Left hindlimb (tissue), 1 donor: ENCODE data around the gene TPO.

ENCODE experiments used
- DNase-seq: peaks from one replicate; pipeline ENCODE4 v3.0.0-alpha.2; 2018

The TPO gene

DNA sequence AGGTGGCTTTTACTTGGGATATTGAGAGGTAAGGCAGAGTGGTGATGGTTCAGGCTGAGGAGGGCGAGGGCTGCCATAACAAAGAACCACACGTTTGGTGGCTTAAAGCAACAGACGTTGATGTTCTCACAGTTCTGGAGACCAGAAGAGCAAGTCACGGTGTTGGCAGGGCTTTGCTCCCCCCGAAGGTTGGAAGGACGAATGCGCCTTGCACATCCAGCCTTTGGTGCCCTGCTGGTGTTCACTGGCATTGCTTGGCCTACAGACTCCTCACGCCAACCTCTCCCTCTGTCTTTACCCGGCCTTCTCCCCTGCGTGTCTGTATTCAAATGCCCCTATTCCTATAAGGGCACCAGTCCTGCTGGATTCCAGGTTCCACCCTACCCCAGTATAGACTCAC, 125.4 kb downstream of the TPO start:
- DNase-seq, result no peak

DNA sequence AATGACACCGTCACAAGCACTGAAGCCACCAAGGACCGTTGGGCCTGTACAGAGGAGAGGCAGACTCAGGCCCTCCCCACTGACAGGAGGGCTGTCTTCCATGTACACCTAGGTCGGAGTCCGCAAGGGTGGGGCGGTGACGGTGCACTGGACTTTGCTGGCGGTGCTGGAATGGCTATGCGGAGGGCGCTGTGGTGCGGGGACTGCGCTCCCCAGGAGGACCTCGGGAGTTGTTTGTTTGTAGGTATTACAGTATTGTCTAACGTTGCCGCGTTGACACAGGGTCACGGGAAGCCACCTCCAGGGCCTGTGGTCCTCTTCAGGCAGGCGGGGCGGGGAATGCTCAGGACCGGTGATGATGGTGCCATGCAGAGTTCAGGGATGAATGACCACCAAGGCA, 126.2 kb downstream of the TPO start:
- no peak for DNase-seq

- DNase-seq, result no peak
Observed at GRCh38 chr2:1539973-1540372, 126.7 kb downstream of the TPO start.

DNA sequence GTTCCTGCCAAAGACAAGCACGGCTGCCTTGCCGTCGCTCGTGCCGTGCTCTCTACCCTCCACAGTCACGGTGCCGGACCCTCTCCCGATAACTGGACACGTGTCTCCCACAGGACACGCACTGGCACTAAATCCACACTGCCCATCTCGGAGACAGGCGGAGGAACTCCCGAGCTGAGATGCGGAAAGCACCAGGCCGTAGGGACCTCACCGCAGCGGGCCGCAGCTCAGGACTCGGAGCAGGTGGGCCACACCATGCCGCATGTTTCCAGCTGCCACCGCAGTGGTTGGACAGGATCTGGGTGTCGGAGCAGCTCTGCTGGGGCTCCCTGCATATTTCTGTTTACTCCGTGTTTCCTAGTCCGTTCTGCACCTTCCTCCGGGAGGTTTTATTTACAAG, 127.2 kb downstream of the TPO start:
- no peak for DNase-seq

- no peak for DNase-seq
Observed at GRCh38 chr2:1541040-1541439, 127.8 kb downstream of the TPO start.

GRCh38 chr2:1541819-1542475, 128.7 kb downstream of the TPO start:
- DNase-seq, result no peak

DNA sequence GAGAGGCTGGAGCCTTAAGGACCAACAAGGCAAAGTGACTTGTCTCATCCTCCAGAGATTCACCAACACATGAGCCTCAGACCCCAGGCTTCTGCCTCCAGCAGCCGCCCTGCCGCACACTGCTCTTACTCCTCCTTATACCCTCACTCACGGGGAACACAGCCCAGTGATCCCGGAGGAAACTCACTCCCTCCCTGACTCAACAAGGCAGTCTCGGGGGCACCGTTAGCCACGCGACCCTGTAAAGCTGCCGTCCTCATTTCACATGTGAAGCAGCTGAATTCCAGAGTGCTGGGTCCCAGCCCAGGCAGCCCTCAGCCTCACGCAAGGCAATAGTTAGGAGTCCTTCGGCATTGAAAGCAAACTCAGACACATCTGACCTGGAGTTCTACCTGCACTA, 129.7 kb downstream of the TPO start:
- no peak for DNase-seq

DNA sequence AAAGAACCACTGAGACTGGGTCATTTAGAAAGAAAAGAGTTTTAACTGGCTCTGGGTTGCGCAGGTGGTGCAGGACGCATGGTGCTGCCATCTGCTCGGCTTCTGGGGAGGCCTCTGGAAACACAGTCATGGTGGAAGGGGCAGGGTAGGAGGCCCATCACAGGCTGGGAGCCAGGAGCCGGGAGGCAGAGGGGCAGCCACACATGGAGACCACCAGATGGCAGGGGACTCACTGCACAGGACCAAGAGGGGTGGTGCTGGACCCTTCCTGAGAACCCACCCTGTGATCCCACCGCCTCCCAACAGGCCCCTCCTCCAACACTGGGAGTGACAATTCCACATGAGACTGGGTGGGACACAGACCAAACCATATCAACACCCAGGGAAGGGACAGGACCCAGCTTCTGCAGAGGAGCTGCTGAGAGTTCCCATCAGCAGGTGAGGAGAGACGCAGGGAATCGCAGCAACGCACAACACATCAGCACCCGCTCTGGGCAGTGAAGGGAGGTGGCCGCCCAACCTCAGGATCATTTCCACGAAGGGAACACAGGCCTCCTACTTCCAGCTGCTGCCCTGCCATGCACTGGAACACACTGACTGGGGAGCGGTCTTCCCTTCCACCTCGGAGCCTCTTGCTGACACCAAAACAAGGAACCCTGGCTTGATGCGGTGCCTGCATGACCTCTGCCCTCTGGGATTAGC, 130.7 kb downstream of the TPO start:
- DNase-seq, result no peak

- no peak for DNase-seq
Observed at GRCh38 chr2:1544478-1545069, 131.3 kb downstream of the TPO start.

GRCh38 chr2:1546023-1546591, 132.8 kb downstream of the TPO start:
- DNase-seq, result no peak

DNA sequence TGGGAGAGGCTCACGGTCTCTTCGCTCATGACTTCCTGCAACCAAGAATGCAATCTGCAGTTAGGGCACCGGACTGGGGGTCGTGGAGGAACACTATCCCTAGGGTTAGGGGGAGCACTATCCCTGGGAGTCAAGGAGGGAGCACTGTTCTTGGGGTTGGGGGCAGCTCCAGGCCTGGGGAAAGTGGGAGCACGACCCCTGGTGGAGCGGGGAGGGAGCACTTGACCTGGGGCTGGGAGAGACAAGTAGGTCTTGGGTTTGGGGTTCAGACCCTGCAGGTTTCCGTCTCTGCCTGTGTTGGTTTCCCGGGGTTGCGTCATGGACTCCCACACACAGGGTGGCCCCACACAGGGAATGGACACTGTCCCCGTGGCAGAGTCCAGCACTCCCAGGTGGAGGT, 133.6 kb downstream of the TPO start:
- DNase-seq, result no peak

GRCh38 chr2:1548910-1549673, 135.8 kb downstream of the TPO start:
- DNase-seq, result no peak

DNA sequence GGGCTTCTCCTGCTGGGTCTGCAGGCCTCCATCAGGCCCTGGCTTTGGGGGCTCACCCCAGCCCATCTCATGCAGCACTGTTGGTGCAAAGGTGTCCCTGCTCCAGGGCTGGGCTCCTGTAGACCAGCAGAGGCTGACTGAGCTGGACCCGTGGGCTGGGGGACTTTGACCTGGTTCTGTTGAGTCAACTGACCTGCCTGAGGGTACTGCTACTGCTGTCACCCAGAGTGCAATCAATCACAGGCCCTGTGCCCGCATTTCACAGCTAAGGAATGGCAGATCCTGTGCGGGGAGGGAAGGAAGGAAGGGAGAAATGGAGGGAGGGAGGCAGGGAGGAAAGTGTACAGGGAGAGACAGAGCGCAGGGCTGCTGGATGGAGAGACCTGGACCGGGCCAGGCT, 136.8 kb downstream of the TPO start:
- no peak for DNase-seq

GRCh38 chr2:1550658-1551316, 137.5 kb downstream of the TPO start:
- DNase-seq, result no peak

GRCh38 chr2:1551905-1552304, 138.6 kb downstream of the TPO start:
- no peak for DNase-seq

GRCh38 chr2:1552611-1553010, 139.3 kb downstream of the TPO start:
- no peak for DNase-seq

- DNase-seq, result no peak
Observed at GRCh38 chr2:1553671-1554295, 140.5 kb downstream of the TPO start.

- no peak for DNase-seq
Observed at GRCh38 chr2:1556286-1556685, 143.0 kb downstream of the TPO start.

DNA sequence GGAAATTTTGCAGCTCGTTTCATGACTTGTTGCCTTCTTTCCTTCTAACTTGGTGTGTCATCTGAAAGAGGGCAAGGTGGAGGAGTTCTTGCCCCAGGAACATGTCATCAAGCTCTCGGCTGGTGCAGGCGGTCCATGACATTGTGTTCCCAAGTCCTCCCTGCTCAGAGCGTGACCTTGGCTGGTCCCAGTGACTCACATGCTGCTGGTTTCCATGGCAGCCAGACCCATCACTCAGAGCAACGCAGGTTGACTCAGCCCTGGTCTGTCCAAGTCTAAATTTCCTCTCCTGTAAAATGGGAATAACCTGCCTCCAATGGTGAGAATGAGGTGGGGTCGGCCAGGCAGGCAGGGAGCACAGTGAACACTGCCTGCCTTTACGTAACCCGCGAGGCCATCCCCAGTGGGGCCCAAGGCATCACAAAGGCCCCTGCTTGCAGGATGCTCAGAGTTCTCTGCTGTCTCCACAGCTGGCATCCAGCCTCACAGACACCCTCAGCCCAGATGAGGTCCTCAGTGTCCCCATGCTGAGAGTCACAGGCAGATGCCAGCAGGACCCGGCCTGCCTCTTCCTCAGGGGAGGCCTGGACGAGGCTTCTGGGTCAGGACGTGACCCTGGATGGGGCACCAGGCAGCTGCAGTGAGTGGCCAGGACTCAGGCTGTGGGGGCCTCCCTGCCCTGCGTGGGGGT, 143.7 kb downstream of the TPO start:
- no peak for DNase-seq

DNA sequence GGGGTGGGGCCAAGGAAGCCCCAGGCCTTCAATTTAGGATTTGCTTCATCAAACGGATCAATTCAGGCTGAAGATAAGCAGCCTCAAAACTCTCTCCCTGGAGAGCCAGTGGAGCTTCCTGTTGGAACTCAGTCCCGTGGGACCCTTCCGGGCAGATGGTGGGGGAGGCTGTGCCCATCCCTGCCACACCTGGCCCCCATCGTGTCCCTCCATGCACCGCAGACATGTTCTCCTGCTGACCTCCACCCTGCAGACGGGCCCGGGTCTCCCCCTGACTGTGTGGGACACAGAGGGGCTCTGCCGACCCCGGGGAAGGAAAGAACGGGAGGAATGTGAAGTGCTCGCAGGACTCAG, 144.2 kb downstream of the TPO start:
- no peak for DNase-seq

GRCh38 chr2:1559589-1560175, 146.4 kb downstream of the TPO start:
- no peak for DNase-seq
